CD4-positive, alpha-beta T cell treated with Interferon alpha-2 for 1 hour (primary cell): ENCODE results near the gene ATP6AP1.
"Not testable (repeated sequence)": the region's sequence is repeated elsewhere in the genome, so short reads cannot be mapped to it uniquely, and the experiment has no call there.

Experiments
- DNase-seq, 2 donors: peaks; one replicate each; pipeline ENCODE4 v3.0.0-alpha.2; 2020 to 2022

ATP6AP1 gene, protein sequence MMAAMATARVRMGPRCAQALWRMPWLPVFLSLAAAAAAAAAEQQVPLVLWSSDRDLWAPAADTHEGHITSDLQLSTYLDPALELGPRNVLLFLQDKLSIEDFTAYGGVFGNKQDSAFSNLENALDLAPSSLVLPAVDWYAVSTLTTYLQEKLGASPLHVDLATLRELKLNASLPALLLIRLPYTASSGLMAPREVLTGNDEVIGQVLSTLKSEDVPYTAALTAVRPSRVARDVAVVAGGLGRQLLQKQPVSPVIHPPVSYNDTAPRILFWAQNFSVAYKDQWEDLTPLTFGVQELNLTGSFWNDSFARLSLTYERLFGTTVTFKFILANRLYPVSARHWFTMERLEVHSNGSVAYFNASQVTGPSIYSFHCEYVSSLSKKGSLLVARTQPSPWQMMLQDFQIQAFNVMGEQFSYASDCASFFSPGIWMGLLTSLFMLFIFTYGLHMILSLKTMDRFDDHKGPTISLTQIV

DNA sequence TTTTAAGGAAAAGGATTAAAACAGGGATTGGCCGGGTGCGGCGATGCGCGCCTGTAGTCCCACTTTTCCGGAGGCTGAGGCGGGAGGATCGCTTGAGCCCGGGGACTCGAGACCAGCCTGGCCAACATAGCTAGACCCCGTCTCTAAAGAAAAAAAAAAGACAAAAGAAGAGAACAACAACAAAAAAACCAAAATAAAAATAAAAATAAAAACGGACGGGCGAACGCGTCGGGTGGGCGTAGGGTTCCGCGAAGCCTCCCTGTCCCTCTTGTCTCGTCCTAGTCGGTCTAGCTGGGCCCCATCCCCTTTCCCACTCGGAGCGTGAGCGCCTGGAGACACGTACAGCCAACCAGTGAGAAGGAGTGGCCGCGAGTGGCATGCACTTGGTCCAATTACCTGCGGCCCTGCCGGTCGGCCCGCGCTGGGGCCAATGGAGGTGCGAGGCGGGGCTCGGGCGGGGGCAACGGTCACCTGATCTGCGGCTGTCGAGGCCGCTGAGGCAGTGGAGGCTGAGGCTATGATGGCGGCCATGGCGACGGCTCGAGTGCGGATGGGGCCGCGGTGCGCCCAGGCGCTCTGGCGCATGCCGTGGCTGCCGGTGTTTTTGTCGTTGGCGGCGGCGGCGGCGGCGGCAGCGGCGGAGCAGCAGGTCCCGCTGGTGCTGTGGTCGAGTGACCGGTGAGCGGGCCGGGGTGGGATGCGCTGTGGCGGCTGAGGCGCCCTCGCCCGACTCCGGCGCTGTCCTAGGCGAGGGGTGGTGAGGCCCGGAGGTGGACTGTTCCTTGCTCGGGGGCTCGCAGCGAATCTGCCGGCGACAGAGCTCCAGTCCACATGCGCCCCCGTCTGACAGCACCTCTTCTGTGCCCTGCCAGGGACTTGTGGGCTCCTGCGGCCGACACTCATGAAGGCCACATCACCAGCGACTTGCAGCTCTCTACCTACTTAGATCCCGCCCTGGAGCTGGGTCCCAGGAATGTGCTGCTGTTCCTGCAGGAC, at the start of gene ATP6AP1:
Gene ATP6AP1, plus strand, starts transcription at position 502 of the 996 bp plus-strand sequence. Its CDS starts 16 bp downstream, at position 518.
- peak; percentile 89 to 92 for DNase-seq

DNA sequence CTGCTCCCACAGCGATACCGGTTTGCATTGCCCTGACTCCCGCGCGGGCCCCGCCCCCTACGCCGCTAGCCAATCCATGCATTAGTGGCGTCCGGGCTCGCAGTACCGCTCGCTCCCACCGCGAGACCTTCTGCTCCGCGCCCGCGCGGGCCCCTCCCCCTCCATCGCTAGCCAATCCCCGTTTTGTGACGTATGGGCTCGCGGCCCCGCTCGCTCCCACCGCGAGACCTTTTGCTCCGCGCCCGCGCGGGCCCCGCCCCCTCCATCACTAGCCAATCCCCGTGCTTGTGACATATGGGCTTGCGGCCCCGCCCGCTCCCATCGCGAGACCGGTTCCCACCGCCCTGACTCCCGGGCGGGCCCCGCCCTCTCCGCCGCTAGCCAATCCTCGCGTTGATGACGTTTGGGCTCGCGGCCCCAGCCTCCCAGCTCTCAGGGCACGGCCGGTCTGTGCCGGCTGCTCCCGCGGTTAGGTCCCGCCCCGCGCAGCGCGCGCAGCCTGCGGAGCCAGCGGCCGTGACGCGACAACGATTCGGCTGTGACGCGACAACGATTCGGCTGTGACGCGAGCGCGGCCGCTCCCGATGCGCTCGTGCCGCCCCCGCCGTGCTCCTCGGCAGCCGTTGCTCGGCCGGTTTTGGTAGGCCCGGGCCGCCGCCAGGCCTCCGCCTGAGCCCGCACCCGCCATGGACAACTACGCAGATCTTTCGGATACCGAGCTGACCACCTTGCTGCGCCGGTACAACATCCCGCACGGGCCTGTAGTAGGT, 49.5 kb upstream of the ATP6AP1 start, which contains the start of gene EMD:
Gene EMD, plus strand, starts transcription at position 497 of the 770 bp plus-strand sequence. Its CDS starts 190 bp downstream, at position 687.
- DNase-seq, result peak; percentile 98 to 99

DNA sequence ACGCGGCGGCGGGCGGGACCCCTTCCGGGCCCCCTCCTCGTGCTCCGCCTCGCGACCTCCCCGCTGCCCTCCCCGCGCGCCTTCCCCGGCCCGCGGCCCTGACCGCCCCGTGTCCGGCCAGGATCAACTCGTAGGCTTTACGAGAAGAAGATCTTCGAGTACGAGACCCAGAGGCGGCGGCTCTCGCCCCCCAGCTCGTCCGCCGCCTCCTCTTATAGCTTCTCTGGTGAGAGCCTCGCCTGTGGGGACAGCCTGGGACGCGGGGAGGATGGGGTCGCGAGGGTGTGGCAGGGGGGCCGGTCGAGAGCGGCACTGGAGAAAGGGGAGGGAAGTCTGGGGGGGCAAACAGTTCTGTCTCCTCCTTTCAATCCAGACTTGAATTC, 48.9 kb upstream of the ATP6AP1 start:
- DNase-seq, result no peak

DNA sequence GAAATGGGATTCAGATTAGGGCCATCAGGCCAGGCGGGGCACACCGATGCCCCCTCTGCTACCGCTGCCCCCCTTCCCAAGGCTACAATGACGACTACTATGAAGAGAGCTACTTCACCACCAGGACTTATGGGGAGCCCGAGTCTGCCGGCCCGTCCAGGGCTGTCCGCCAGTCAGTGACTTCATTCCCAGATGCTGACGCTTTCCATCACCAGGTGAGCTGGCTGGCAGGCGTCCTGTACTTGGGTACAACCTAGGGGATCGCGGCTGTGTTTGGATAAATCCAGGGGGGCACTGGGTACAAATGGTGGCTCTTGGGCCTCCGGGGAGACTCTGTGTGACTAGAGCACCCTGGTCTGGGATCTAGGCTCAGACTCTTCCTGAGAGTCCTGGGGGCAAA, 48.3 kb upstream of the ATP6AP1 start:
- DNase-seq, result no peak

DNA sequence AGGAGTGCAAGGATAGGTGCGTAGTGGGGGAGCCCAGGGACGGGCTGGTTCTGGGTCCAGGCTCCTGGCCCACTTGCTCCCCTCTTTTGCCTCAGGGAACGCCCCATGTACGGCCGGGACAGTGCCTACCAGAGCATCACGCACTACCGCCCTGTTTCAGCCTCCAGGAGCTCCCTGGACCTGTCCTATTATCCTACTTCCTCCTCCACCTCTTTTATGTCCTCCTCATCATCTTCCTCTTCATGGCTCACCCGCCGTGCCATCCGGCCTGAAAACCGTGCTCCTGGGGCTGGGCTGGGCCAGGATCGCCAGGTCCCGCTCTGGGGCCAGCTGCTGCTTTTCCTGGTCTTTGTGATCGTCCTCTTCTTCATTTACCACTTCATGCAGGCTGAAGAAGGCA, 47.7 kb upstream of the ATP6AP1 start:
- no peak for DNase-seq

DNA sequence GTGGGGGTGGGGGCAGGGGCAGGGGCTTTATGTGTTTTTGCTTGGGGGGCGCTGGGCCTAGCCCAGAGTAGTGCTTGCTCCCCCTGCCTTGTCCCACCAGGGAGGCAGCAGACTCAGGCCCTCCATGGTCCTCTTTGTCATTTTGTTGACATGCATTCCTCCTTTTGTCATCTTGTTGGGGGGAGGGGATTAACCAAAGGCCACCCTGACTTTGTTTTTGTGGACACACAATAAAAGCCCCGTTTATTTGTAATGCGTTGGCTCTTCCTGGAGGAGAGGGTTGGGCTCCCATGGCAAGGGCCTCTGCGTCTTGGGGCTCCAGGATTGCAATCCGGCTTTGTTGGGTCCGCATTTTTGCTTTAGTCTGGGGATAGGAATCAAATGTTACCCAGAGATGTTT, 47.2 kb upstream of the ATP6AP1 start:
- DNase-seq, result no peak

DNA sequence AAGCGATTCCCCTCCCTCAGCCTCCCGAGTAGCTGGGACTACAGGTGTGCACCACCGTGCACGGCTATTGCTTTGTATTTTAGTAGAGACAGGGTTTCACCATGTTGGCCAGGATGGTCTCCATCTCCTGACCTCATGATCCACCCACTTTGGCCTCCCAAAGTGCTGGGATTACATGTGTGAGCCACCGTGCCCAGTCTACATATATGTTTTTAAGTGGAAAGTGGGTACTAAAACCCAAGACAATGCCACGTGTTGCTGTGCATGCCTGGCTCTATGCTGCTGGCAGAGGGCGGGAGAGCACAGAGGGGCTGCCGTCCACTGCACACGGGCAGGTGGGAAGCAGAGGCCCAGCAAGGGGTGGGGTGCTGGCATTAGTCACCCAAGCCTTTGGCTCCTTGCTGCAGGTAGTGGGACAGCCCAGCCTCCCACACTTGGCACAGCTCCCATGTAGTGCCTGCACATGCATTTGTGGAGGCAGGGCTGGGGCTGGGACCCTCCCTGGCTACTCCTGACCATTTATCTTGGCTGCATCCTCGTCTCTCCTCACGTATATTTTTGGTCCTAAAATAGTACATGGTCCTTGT, 45.9 kb upstream of the ATP6AP1 start:
- DNase-seq, result no peak

DNA sequence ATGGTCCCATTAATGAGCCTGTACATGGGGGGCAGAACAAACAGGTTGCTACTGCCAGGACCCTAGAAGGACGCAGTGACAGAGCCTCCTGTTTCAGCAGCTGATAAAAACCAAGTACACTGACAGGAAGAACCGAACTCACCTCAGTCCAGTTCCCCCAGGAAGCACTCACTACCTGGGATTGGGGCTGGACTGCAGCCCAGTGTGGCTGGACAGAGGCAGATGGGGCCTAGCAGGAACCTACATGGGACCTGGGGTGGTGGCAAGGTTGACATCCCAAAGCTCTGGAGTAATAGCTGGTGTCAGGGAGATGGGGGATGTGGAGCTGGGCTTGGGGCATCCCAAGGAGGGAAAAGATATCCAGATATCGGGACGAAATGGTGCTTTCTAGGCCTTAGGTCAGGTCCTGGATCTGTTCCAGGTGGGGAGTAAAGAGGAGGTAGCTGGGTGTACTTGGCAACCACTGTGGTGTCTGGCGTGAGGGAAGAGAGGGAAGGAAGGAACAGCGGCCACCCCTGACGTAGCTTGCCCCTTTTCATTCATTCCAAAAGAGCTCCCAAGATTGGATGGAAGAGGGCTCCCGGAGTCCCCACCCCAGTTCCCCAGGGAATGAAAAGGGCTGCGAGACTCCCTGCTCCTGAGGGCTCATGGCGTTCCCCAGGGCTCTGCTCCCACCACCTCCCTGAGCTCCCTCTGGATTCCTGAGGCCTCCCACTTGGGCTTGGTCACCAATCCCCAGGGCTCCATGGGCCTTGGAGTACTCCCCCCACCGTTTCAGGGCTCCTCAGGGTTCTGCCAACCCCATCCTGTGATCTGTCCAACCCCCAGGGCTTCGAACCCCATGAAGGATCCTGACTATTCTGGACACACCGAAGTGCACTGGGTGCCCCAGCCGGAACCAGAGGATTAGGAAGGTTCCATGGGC, 44.9 kb upstream of the ATP6AP1 start:
- DNase-seq, result no peak

DNA sequence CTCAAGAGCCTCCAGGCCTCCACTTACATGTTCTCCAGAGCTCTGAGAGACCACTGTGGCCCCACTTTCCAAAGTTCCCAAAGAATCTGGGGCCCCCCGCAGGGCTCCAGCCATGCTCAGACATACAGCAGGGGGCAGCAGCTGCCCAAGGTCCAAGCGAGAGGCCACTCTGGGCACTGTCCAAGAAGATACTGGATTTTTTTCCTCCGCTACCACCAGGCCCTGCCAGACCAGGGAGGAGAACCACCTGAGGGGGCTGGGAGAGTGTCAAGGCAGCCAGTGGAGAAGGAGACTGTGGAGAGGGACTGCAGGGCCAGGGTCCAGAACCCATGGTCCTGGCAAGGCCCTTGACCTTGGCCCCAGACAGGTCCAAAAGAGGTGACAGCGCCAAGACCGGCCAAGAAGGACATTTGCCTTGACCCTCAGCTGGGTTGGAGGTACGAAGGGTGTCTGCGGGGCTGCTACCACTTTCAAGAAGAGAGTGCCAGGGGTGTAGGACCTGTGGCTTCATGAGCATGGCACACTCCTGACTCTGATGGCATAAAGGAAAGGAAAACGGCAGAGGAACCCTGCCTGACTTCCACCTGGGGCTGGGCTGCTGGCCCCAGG, 44.1 kb upstream of the ATP6AP1 start:
- no peak for DNase-seq

DNA sequence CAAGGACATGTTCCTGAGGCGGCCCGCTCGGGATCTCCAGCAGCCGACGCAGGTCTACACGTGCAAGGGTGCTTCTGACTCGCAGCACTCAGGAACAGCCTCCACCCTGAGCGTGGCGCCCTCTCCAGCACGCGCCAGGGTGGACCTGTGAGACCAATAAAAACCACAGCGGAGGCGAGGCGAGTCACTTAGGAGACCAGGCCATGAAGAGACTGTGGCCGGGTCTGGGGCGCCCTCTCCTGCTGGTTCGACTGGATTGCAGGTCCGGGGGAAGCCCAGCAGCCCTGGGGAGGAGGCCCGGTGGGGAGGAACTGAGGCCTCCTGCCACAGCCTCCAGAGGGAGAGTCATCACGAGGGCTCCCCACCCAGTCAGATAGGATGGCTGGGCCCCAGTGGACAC, 40.4 kb upstream of the ATP6AP1 start:
- DNase-seq, result not testable (repeated sequence)

DNA sequence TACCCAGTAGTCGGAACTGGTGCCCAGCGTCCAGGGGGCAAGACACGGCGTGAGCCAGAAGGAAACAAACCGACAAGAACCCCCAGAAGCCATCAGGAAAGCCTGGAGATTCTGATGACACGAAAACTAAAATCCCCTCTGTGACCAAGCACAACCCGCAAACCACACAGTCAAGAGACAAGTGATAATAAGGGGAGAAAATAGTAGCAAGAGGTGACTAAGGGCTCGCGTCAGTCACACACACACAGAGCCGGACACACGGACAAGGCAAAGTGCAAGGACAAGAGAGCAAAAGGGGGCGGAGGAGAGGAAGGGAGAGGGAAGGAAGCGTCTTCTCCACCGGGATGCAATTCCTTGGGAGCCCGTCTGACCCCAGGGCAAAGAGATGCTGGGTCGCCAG, 39.8 kb upstream of the ATP6AP1 start:
- DNase-seq, result not testable (repeated sequence)

DNA sequence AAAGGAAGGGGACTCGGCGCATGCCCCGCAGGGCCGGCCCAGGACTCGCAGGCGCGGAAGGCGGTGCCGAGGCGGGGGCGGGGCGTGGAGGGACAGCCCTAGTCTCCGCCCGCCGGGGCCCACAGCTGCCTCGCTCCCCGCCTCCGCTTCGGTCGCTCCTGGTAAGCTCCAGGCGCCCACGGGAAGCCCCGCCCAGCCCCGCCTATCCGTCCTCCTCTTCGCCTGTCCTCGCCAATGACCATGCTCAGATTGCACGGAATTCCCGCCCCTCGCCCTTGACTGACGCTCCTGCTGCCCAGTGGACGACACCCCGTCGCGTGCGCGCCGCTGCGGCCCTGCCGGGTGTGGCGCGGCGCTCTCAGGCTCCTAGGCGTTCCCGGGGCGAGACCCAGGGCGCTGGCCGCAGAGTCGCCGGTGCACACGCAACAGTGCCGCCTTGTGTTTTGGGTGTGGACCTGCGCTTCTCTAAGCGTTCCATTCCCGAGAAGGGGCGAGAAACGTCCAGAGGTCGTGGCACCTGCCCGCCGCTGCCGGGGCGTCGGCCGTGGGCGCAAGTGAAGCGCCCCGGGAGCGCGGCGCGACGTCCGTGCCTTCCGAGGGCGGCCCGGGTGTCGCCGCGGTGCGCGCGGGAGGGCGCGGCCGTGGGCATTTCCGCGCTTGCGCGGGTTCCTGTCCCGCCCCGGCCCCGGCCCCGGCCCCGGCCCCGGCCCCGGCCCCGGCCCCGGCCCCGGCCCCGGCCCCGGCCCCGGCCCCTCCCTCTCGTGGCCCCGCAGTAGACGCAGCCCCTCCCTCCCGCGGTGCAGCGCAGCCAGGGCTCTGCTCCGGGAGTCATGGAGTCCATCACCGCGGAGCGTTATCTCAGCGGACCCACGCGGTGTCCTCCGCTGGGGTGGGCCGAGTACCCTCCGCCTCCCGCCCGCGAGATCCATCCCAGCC, 38.4 kb upstream of the ATP6AP1 start:
- peak in 1 of 2 donors; percentile 51 for DNase-seq

DNA sequence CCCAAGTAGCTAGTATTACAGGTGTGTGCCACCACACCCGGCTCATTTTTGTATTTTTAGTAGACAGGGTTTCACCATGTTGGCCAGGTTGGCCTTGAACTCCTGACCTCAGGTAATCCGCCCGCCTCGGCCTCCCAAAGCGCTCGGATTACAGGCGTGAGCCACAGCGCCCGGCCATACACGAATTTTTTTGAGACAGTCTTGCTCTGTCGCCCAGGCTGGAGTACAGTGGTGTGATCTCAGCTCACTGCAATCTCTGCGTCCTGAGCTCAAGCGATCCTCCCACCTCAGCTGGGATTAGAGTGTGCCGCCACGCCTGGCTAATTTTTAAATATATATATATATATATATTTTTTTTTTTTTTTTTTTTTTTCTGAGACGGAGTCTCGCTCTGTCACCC, 32.1 kb upstream of the ATP6AP1 start:
- DNase-seq, result not testable (repeated sequence)

DNA sequence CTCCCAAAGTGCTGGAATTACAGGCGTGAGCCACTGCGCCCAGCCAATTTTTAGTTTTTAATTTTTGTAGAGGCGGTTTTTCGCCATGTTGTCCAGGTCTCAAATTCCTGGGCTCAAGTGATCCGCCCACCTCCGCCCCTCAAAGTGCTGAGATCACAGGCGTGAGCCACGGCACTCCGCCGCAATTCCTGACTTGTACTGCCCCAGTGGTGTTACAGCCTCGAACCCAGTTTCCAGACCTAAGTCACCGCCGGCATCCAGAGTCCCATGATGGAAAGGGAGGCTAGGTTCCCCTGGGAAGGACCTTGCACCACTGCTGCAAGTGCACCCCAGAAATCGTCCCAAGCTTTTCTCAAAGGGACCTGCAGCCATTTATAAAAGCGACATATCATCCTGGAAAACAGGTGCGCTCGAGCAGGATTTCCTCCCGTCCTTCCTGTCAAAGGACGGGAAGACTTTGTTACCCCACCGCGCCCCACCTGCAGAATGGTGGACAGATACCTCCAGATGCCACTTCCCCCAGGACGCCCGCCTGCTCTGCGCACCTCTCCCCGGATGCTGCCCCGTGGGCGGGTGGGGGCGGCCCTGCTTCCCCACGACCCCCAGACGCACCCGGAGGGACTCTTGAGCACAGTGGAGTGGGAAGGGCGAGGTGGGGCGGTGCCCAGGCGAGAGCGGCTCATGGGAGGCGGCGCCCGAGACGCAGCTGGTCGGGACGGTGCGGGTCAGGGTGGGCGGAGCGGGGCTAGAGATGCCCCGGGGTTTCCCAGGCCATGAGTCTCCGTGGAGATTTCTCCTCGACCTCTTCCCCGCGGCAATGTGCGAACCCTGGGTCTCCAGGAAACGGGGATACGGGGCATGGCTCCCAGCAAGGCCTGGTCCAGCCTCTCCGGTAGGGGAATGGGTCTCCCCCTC, 31.2 kb upstream of the ATP6AP1 start:
- DNase-seq, result peak; percentile 66

DNA sequence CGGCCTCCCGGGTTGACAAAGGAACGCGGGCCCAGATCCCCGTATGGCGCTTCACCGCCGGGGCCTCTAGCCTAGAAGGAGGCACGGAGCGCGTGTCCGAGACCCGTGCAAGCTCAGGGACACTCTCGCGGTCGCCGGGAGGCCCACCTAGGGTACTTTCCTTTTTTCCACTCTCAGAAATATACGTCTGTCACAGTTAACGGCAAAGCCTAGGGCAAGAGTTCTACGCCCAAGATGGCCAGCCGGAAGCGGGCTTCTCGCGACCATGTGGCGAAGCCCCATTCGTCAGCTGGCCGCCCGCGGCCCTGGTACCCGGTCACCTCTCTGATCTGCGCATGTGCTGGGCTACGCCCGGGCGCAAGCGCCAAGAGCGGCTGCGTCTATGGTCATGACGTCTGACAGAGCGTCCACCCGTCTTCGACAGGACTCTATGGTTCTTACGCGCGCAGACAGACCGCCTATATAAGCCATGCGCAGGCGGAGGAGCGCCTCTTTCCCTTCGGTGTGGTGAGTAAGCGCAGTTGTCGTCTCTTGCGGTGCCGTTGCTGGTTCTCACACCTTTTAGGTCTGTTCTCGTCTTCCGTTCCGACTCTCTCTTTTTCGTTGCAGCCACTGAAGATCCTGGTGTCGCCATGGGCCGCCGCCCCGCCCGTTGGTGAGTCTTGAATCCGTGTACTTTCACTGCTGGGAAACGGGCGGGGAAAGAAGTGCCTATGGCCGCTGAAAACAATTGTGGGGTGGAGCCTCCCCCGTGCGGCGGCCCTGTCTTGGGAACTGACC, 30.4 kb upstream of the ATP6AP1 start, which contains the start of gene RPL10:
Gene RPL10, plus strand, starts transcription at position 490 of the 780 bp plus-strand sequence. Its CDS starts 143 bp downstream, at position 633.
- peak; percentile 95 to 96 for DNase-seq

DNA sequence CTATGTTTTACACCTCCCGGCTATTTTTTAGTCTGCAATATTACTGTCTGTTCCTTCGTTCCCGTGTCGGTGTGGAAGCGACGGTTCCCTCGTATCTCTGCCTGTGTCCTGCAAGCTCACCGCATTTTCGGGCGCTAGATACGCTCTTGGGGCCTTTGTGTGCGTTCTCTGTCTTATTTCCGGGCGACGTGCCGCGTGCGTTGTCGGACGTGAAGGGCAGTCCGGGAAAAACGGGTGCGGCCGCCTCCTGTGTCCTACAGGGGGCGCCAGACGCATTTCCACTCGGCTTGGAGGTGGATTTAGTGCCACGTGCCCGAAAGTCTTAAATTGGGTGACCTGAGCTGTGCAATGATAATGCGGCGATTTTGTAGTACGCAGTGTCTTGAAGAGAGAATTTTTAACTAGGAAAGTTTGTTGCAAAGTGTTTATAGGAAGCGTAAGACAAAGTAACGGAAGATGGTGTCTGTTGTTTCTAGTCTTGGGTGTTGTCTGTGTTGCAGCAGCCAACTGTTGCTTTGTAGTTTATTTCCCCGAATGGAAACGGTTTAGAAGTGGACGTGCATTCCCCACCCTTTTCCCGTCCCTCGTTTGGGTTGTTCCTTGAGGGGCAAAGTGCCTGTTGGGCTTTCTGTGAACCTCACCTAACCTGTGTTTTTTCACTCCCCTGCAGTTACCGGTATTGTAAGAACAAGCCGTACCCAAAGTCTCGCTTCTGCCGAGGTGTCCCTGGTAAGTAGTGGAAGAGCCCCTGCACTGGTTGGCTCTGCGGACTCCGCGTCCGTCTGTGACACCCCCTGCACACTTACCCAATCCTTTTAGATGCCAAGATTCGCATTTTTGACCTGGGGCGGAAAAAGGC, 29.6 kb upstream of the ATP6AP1 start:
- peak; percentile 87 to 88 for DNase-seq
